ENCODE measurements around the gene TENT4A.

The TENT4A gene

DNA sequence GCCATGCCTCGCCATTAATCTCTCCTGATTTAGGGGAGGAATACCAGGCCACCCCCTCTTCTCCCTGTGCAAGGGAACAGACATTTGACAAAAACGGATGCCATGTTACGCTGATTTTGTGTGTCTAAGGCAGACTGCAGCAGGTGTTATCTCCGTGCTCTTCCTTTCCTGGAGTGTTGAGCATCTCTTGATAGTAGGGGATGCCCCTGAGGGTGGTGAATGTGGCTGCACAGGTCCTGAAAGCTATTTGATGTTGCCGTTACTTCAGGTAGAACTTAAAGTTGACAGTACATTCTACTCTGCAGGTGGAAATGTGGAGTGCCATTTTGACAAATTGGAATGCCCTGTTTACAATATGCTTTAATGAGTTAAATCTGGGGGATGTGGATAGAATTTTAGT, 21.5 kb downstream of the TENT4A start:
- Histone ChIP-seq H3K9ac (no peak overlapping the region), H3K79me2 (ENCODE audit: insufficient read depth, low read depth) (peaks cover 95% of the 10 kb centered on the region), H3K27ac (no peak overlapping the region), H3K36me3 (ENCODE audit: insufficient read depth) (no peaks in the 10 kb centered on the region), H2AFZ (ENCODE audit: low read depth) (no peak overlapping the region), H4K20me1 (ENCODE audit: insufficient read depth) (peaks cover 8% of the 10 kb centered on the region; the same call in 1 of the 2 replicates), H3K4me2 (no peak overlapping the region), H3K27me3 (ENCODE audit: insufficient read depth, low read depth) (no peaks in the 10 kb centered on the region), H3K4me3 (IDR thresholded peaks at IDR 0.05; ENCODE audit: insufficient read depth, low read depth, low read length) (no peak overlapping the region), H3K4me1 (ENCODE audit: low read depth, poor library complexity, severe bottlenecking) (peaks cover 86% of the 10 kb centered on the region)
- TF ChIP-seq, protein P1, sequence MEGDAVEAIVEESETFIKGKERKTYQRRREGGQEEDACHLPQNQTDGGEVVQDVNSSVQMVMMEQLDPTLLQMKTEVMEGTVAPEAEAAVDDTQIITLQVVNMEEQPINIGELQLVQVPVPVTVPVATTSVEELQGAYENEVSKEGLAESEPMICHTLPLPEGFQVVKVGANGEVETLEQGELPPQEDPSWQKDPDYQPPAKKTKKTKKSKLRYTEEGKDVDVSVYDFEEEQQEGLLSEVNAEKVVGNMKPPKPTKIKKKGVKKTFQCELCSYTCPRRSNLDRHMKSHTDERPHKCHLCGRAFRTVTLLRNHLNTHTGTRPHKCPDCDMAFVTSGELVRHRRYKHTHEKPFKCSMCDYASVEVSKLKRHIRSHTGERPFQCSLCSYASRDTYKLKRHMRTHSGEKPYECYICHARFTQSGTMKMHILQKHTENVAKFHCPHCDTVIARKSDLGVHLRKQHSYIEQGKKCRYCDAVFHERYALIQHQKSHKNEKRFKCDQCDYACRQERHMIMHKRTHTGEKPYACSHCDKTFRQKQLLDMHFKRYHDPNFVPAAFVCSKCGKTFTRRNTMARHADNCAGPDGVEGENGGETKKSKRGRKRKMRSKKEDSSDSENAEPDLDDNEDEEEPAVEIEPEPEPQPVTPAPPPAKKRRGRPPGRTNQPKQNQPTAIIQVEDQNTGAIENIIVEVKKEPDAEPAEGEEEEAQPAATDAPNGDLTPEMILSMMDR (conservative IDR thresholded peaks at IDR 0.05; ENCODE audit: low read depth, low read length), result no peak

DNA sequence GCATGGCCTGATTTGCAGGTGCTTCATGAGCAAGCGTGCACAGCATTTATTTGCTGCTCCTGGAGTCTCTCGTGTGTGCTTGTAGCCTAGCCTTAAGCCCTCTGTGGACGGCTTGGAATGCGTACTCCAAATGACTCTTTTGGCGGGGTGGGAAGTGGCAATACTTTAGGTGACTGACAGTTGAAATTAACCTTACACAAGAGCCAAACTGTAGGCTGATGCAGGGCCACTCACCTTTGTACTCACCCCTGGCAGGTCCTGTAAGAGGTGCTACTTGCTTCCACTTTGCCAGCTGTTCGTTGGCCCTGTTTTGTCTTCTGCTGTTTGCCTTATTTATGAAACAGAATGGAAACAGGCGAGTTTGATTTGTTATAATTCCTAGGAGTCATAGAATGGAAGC, 22.9 kb downstream of the TENT4A start:
- H3K36me3 ChIP-seq (ENCODE audit: insufficient read depth), result no peaks in the 10 kb centered on the region
- H3K9ac ChIP-seq, result no peak overlapping the region
- no peak overlapping the region for H3K4me3 ChIP-seq (IDR thresholded peaks at IDR 0.05; ENCODE audit: insufficient read depth, low read depth, low read length)
- peak overlapping the region; percentile 69; the same call in 1 of the 2 replicates for H3K27ac ChIP-seq
- H3K4me1 ChIP-seq (ENCODE audit: low read depth, poor library complexity, severe bottlenecking), result peaks cover 76% of the 10 kb centered on the region
- peaks cover 8% of the 10 kb centered on the region; the same call in 1 of the 2 replicates for H4K20me1 ChIP-seq (ENCODE audit: insufficient read depth)
- TF ChIP-seq, protein P1 (conservative IDR thresholded peaks at IDR 0.05; ENCODE audit: low read depth, low read length), result no peak
- no peaks in the 10 kb centered on the region for H3K27me3 ChIP-seq (ENCODE audit: insufficient read depth, low read depth)
- no peak overlapping the region for H2AFZ ChIP-seq (ENCODE audit: low read depth)
- peaks cover 98% of the 10 kb centered on the region for H3K79me2 ChIP-seq (ENCODE audit: insufficient read depth, low read depth)
- peak overlapping the region; percentile 65; the same call in 1 of the 2 replicates for H3K4me2 ChIP-seq

DNA sequence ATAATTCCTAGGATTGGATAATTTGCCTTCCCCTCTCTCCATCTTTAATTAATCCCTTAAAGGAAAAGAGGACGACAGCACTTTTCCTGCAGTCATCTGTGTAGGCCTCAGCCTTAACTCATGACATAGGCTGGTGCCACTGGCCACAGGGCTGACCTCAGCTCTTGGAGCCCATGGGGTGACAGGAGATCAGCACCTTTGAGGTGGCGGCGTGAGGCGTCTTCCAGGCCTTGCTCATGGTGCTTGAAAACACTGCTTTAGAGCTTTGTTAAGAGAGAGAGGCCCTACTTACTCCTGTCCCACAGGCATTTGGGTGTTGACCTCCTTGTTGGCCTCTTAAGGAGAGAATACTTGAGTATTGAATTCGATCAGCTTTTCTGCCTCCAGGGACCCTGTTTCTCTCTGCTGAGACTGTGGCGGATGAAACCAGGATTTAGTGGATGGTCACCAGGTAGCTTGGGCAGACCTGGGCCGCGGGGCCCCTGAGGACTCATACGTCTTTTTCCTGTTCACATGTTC, 23.4 kb downstream of the TENT4A start:
- H3K79me2 ChIP-seq (ENCODE audit: insufficient read depth, low read depth), result peaks cover 98% of the 10 kb centered on the region
- peaks cover 8% of the 10 kb centered on the region; the same call in 1 of the 2 replicates for H4K20me1 ChIP-seq (ENCODE audit: insufficient read depth)
- no peaks in the 10 kb centered on the region for H3K27me3 ChIP-seq (ENCODE audit: insufficient read depth, low read depth)
- no peaks in the 10 kb centered on the region for H3K36me3 ChIP-seq (ENCODE audit: insufficient read depth)
- H3K4me1 ChIP-seq (ENCODE audit: low read depth, poor library complexity, severe bottlenecking), result peaks cover 71% of the 10 kb centered on the region
- TF ChIP-seq, protein P1 (conservative IDR thresholded peaks at IDR 0.05; ENCODE audit: low read depth, low read length), result no peak
- peak overlapping the region; percentile 12; the same call in 1 of the 2 replicates for H3K9ac ChIP-seq
- no peak overlapping the region for H3K4me3 ChIP-seq (IDR thresholded peaks at IDR 0.05; ENCODE audit: insufficient read depth, low read depth, low read length)
- H3K4me2 ChIP-seq, result peak overlapping the region; percentile 65
- H2AFZ ChIP-seq (ENCODE audit: low read depth), result no peak overlapping the region
- peak overlapping the region; percentile 69 for H3K27ac ChIP-seq

DNA sequence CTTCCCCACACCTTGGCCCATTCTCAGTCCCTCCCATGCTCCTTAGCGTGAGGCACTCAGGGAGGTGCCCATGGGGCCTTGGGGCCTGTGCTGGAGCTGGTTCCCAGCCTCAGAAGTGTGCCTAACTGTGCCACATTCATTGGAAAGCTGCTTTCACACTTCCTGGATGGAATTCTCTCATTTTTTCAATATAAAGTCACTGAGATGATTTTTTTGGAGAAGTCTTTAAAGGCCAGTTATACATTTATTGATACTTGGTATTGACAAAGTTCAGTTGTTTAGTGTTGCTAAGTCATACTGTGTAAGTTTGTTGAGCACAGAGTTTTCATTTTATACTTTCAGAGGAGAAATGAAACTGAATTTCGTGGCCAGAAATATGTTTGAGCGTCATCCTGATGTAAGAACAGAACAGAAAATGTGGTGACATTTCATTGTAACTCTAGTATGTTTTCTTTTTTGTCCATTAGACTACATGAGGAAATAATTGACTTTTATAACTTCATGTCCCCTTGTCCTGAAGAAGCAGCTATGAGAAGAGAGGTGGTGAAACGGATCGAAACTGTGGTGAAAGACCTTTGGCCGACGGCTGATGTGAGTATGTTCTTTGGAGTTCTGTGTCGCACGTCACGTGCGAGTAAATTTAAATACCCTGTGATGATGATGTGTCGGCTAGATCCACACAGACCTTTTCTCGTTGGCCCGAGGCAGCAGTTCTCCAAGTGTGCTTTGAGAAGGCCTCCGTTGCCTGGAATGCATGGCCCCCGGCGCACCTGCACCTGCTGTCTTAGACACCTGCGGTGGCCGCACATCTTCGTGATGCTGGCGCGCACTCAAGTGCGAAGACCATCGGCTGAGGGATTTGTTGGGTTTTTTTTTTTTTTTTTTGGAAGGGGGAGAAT, 24.1 kb downstream of the TENT4A start:
- no peaks in the 10 kb centered on the region for H3K27me3 ChIP-seq (ENCODE audit: insufficient read depth, low read depth)
- no peaks in the 10 kb centered on the region for H3K36me3 ChIP-seq (ENCODE audit: insufficient read depth)
- H2AFZ ChIP-seq (ENCODE audit: low read depth), result no peak overlapping the region
- peak overlapping the region; percentile 69 for H3K27ac ChIP-seq
- 0 out of 2 replicates have a peak, but pooled peaks cover 2% of the 10 kb centered on the region for H4K20me1 ChIP-seq (ENCODE audit: insufficient read depth)
- H3K4me1 ChIP-seq (ENCODE audit: low read depth, poor library complexity, severe bottlenecking), result peaks cover 64% of the 10 kb centered on the region
- H3K4me3 ChIP-seq (IDR thresholded peaks at IDR 0.05; ENCODE audit: insufficient read depth, low read depth, low read length), result no peak overlapping the region
- H3K79me2 ChIP-seq (ENCODE audit: insufficient read depth, low read depth), result peaks cover 92% of the 10 kb centered on the region
- TF ChIP-seq, protein P1 (conservative IDR thresholded peaks at IDR 0.05; ENCODE audit: low read depth, low read length), result no peak
- H3K9ac ChIP-seq, result peak overlapping the region; percentile 12; the same call in 1 of the 2 replicates
- H3K4me2 ChIP-seq, result peak overlapping the region; percentile 65
